Sigmoid colon (tissue), 4 donors: Measurements from ENCODE around the gene COL4A6.

Experiments used
- CTCF ChIP-seq, 4 experiments: fragments of 450-650 bp in 3 of 4; fragments of 200-600 bp in 1 of 4; IDR thresholded peaks; one replicate each; pipeline ENCODE4 v1.5.1; 2016 to 2019; ENCODE audit warnings: antibody characterized with exemption in 4 of 4, mild to moderate bottlenecking in 3 of 4, moderate library complexity in 2 of 4
- EP300 ChIP-seq, 4 donors: sonication (generic); formaldehyde crosslinking; IDR thresholded peaks; one replicate each; pipeline ENCODE4 v1.6.1; 2017; ENCODE audit warnings: antibody characterized with exemption in 4 of 4
- POLR2A ChIP-seq, 2 donors: fragments of 450-650 bp; IDR thresholded peaks; one replicate each; pipeline ENCODE4 v1.6.1; 2016; ENCODE audit warnings: antibody characterized with exemption in 2 of 2, mild to moderate bottlenecking in 2 of 2, moderate library complexity in 2 of 2
- POLR2AphosphoS5 ChIP-seq, 4 donors: sonication (generic); formaldehyde crosslinking; IDR thresholded peaks; one replicate each; pipeline ENCODE4 v1.6.1; 2017; ENCODE audit warnings: antibody characterized with exemption in 4 of 4

GRCh38 chrX:108415891-108416290 is 22.3 kb downstream of the COL4A6 start:
- TF ChIP-seq POLR2AphosphoS5 (IDR thresholded peaks at IDR 0.05) (no peak), CTCF (IDR thresholded peaks at IDR 0.05) (no peak), POLR2A (IDR thresholded peaks at IDR 0.05) (no peak), EP300 (IDR thresholded peaks at IDR 0.05) (no peak)
